ENCODE measurements around the gene LACC1. TPM values are rescaled to one million over a fixed set of nuclear protein-coding genes. Genes with fewer than 3 reads are reported as not detected.

Gene LACC1
- total and polyA plus RNA-seq, 2 of the 8 experiments (the other 6 are each of a cell fraction or from before 2014, with no cell fraction given), result 0.57 to 3.6 TPM

- no peak overlapping the region for H3K4me3 ChIP-seq (ENCODE audit: extremely low read depth in 1 of 4, insufficient read depth in 2 of 4, low read depth in 3 of 4, low read length in 4 of 4)
- no peak overlapping the region for H2BK15ac ChIP-seq (ENCODE audit: low read length)
- H3K36me3 ChIP-seq (ENCODE audit: control insufficient read depth in 2 of 4, insufficient read depth in 4 of 4, low read length in 3 of 4), result peaks cover 0 to 9% (median 2%) of the 10 kb centered on the region in 4 experiments; a peak in 1 of 8 replicates
- H2AFZ ChIP-seq (ENCODE audit: low read length), result no peak overlapping the region
- peaks cover 0 to 6% of the 10 kb centered on the region in 2 experiments; a peak in 1 of 4 replicates for H3K9me3 ChIP-seq (ENCODE audit: insufficient read depth in 2 of 2, low read depth in 1 of 2, low read length in 1 of 2)
- no peaks in the 10 kb centered on the region for H3K23me2 ChIP-seq (ENCODE audit: low read depth, low read length)
- H3K79me1 ChIP-seq (ENCODE audit: low read depth, low read length), result no peaks in the 10 kb centered on the region
- POLR2A ChIA-PET (ENCODE audit: partially characterized antibody), result no interaction called here
- H3K14ac ChIP-seq (ENCODE audit: insufficient read length), result no peak overlapping the region
- H2BK120ac ChIP-seq (replicated peaks; ENCODE audit: low read depth, low read length), result no peak overlapping the region
- H3K23ac ChIP-seq (ENCODE audit: insufficient read length), result no peak overlapping the region
- no peaks in the 10 kb centered on the region for H3K27me3 ChIP-seq (replicated peaks in 1 of 4; ENCODE audit: control insufficient read depth in 3 of 4, extremely low read depth in 1 of 4, insufficient read depth in 3 of 4, low read length in 3 of 4)
- H3K4me2 ChIP-seq (ENCODE audit: insufficient read depth in 1 of 2, low read depth in 2 of 2, low read length in 2 of 2), result no peak overlapping the region
- no peak overlapping the region for H2BK12ac ChIP-seq (ENCODE audit: low read depth, low read length)
- H4K8ac ChIP-seq (ENCODE audit: extremely low read depth, insufficient read depth, low read length), result no peak overlapping the region
- FAIRE-seq (no peak), DNase-seq (ENCODE audit: low read depth in 1 of 2, low spot score in 2 of 2) (no peak)
- H2BK20ac ChIP-seq (ENCODE audit: low read length), result no peak overlapping the region
- no peak overlapping the region for H3K27ac ChIP-seq (ENCODE audit: low read depth, low read length)
- no peaks in the 10 kb centered on the region for H3K79me2 ChIP-seq (ENCODE audit: control insufficient read depth in 1 of 2, insufficient read depth in 2 of 2, low read length in 2 of 2)
- no peak overlapping the region for H3K18ac ChIP-seq (ENCODE audit: extremely low read depth, low read length)
- H2BK5ac ChIP-seq (ENCODE audit: low read depth, low read length), result no peak overlapping the region
- H4K20me1 ChIP-seq (replicated peaks in 1 of 2; ENCODE audit: control insufficient read depth in 1 of 2, insufficient read depth in 2 of 2, low read length in 2 of 2), result no peaks in the 10 kb centered on the region
- H3K56ac ChIP-seq (replicated peaks; ENCODE audit: insufficient read length, low read depth, low read length), result no peak overlapping the region
- no peak overlapping the region for H4K91ac ChIP-seq (replicated peaks; ENCODE audit: insufficient read length, low read length)
- WGBS, 2 experiments (ENCODE audit: extremely low coverage in 1 of 2, insufficient coverage in 1 of 2, insufficient read length in 1 of 2, insufficient replicate concordance in 2 of 2, low coverage in 1 of 2, low lambda C conversion rate in 2 of 2, missing lambda C conversion rate in 1 of 2), result 100% methylated on average over 1 of the region's 1 CpG; no CpG with 5 or more reads in 1 of the 2 experiments
- H3K4ac ChIP-seq (replicated peaks; ENCODE audit: insufficient read length, low read depth, low read length), result no peak overlapping the region
- CTCF ChIA-PET (ENCODE audit: partially characterized antibody), result interaction anchor here (0.6 kb wide), 1 partner anchor 777 kb away, joined by 3 read pairs; no protein-coding TSS in a partner anchor
- H3K4me1 ChIP-seq (replicated peaks in 1 of 4; ENCODE audit: control insufficient read depth in 3 of 4, insufficient read depth in 4 of 4, low read length in 3 of 4), result no peaks in the 10 kb centered on the region
- H3K9ac ChIP-seq (replicated peaks in 1 of 4; ENCODE audit: extremely low read depth in 1 of 4, low read depth in 3 of 4, low read length in 3 of 4), result no peak overlapping the region
- no peak overlapping the region for H4K5ac ChIP-seq (ENCODE audit: insufficient read length, low read depth, low read length)
- TF ChIP-seq CHD1 (IDR thresholded peaks at IDR 0.05; ENCODE audit: low read depth, low read length) (no peak), MAFK (IDR thresholded peaks at IDR 0.05; ENCODE audit: low read depth, low read length) (no peak), HDAC6 (IDR thresholded peaks at IDR 0.05; ENCODE audit: low read depth, low read length) (no peak), YY1 (IDR thresholded peaks at IDR 0.05; ENCODE audit: low read depth, low read length) (no peak)
- H2AK5ac ChIP-seq (ENCODE audit: low read depth, low read length), result no peak overlapping the region
Measured at GRCh38 chr13:43861863-43862262, 17.8 kb upstream of the LACC1 start.
